Smooth muscle cell (in vitro differentiated cells): ENCODE data around the gene BBX. TPM values are rescaled to one million over a fixed set of nuclear protein-coding genes. Genes with fewer than 3 reads are reported as not detected.
"Not testable (repeated sequence)": the region's sequence is repeated elsewhere in the genome, so short reads cannot be mapped to it uniquely, and the experiment has no call there.

ENCODE experiments used
- DNase-seq: peaks from one replicate; lab custom pipeline; 2025; ENCODE audit not compliant: unreplicated experiment; lab: John Stamatoyannopoulos, UW
- H2AFZ ChIP-seq: fragments of 200-600 bp; sonication (generic); 2 replicates; pipeline ENCODE4 v1.6.0; 2016; ENCODE audit warnings: antibody characterized with exemption, low read depth, mild to moderate bottlenecking
- H3F3A ChIP-seq: fragments of 200-600 bp; sonication (generic); 2 replicates; pipeline ENCODE4 v1.6.0; 2017; ENCODE audit warnings: antibody characterized with exemption, low read depth
- H3K27ac ChIP-seq: fragments of 200-600 bp; sonication (generic); 2 replicates; pipeline ENCODE4 v1.5.1; 2016; ENCODE audit warnings: low read depth, mild to moderate bottlenecking
- H3K27me3 ChIP-seq: fragments of 200-600 bp; sonication (generic); 2 replicates; pipeline ENCODE4 v1.6.1; 2016; ENCODE audit warnings: low read depth, mild to moderate bottlenecking
- H3K36me3 ChIP-seq: fragments of 200-600 bp; sonication (generic); 2 replicates; pipeline ENCODE4 v1.5.1; 2016; ENCODE audit warnings: low read depth
- H3K4me1 ChIP-seq: fragments of 200-600 bp; sonication (generic); 2 replicates; pipeline ENCODE4 v1.5.1; 2016; ENCODE audit warnings: low read depth
- H3K4me2 ChIP-seq: fragments of 200-600 bp; sonication (generic); 2 replicates; pipeline ENCODE4 v1.6.0; 2016; ENCODE audit warnings: mild to moderate bottlenecking
- H3K4me3 ChIP-seq: fragments of 200-600 bp; sonication (generic); 2 replicates; pipeline ENCODE4 v1.5.1; 2016; ENCODE audit warnings: mild to moderate bottlenecking
- H3K79me2 ChIP-seq: fragments of 200-600 bp; sonication (generic); 2 replicates; pipeline ENCODE4 v1.6.0; 2016; ENCODE audit warnings: low read depth, mild to moderate bottlenecking
- H3K9ac ChIP-seq: fragments of 200-600 bp; sonication (generic); 2 replicates; pipeline ENCODE4 v1.6.0; 2016; ENCODE audit warnings: low read depth
- H3K9me3 ChIP-seq: fragments of 200-600 bp; sonication (generic); replicated peaks from 2 replicates; pipeline ENCODE4 v1.5.1; 2016; ENCODE audit warnings: low read depth
- H4K20me1 ChIP-seq: fragments of 200-600 bp; sonication (generic); 2 replicates; pipeline ENCODE4 v1.6.0; 2016; ENCODE audit warnings: low read depth
- WGBS: methylation state at CpG from one replicate; pipeline ENCODE4 v1.1.7; 2016; ENCODE audit warnings: low lambda C conversion rate; 5-methylcytosine and 5-hydroxymethylcytosine counted together
- polyA plus RNA-seq: library from polyadenylated mRNA; unstranded; fragments of >200 nt; fragmentation: Nextera tagmentation; extraction: Ambion mirVana; gene quantifications from 2 replicates; pipeline ENCODE4 v1.2.1, GENCODE V29; 2016
- total RNA-seq: library from RNA; depleted of rRNA; stranded (reverse); fragments of >200 nt; gene quantifications from 2 replicates; pipeline ENCODE4 v1.2.3, GENCODE V29; 2014
- TF ChIP-seq, protein P1 (sequence below): fragments of 200-600 bp; sonication (generic); IDR thresholded peaks from 2 replicates; pipeline ENCODE4 v1.5.1; 2017; ENCODE audit warnings: borderline replicate concordance, mild to moderate bottlenecking, antibody characterized with exemption; ENCODE audit not compliant: insufficient read depth, poor library complexity, severe bottlenecking

Gene BBX
- total and polyA plus RNA-seq, 2 experiments from 2014 or later: 58.9 to 66.4 TPM

GRCh38 chr3:107557743-107558142 is 35.0 kb downstream of the BBX start:
- no peak overlapping the region for H2AFZ ChIP-seq
- 98% methylated on average over 2 of the region's 2 CpGs for WGBS
- TF ChIP-seq, protein P1, sequence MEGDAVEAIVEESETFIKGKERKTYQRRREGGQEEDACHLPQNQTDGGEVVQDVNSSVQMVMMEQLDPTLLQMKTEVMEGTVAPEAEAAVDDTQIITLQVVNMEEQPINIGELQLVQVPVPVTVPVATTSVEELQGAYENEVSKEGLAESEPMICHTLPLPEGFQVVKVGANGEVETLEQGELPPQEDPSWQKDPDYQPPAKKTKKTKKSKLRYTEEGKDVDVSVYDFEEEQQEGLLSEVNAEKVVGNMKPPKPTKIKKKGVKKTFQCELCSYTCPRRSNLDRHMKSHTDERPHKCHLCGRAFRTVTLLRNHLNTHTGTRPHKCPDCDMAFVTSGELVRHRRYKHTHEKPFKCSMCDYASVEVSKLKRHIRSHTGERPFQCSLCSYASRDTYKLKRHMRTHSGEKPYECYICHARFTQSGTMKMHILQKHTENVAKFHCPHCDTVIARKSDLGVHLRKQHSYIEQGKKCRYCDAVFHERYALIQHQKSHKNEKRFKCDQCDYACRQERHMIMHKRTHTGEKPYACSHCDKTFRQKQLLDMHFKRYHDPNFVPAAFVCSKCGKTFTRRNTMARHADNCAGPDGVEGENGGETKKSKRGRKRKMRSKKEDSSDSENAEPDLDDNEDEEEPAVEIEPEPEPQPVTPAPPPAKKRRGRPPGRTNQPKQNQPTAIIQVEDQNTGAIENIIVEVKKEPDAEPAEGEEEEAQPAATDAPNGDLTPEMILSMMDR: no peak
- peaks cover 24% of the 10 kb centered on the region for H3K79me2 ChIP-seq
- no peaks in the 10 kb centered on the region for H3K36me3 ChIP-seq
- no peak overlapping the region for H3K9ac ChIP-seq
- H3K27ac ChIP-seq: no peak overlapping the region
- H3K4me1 ChIP-seq: no peaks in the 10 kb centered on the region
- DNase-seq: no peak
- H3K4me2 ChIP-seq: no peak overlapping the region
- no peaks in the 10 kb centered on the region for H3K9me3 ChIP-seq
- no peaks in the 10 kb centered on the region for H3K27me3 ChIP-seq
- no peaks in the 10 kb centered on the region for H3F3A ChIP-seq
- H3K4me3 ChIP-seq: no peak overlapping the region
- H4K20me1 ChIP-seq: peaks cover 100% of the 10 kb centered on the region

DNA sequence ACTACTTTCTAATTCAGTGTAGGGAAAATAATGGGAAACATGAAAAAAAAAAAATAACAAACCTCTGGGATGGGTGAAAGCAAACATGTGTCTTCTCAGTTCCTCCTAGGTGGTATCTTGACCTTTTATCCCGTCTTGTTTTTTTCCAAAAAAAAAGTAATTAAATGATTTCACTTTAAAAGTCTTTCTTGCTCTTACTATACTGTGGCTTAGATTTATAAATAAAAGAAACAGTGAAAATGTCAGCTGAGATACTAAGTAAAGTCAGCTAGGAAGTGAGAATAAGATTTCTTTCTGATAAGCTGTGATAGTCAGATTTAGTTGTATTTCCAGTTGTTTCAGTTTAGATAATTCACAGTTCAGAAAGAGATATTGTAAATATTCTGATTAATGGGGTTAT is 37.4 kb downstream of the BBX start:
- Histone ChIP-seq H3K4me1 (no peaks in the 10 kb centered on the region), H3K27me3 (no peaks in the 10 kb centered on the region), H3K4me3 (no peak overlapping the region), H3K9me3 (no peaks in the 10 kb centered on the region), H4K20me1 (peaks cover 97% of the 10 kb centered on the region), H3K9ac (no peak overlapping the region), H3K79me2 (peaks cover 29% of the 10 kb centered on the region), H3K36me3 (no peaks in the 10 kb centered on the region), H3K4me2 (no peak overlapping the region), H3K27ac (no peak overlapping the region), H3F3A (no peaks in the 10 kb centered on the region), H2AFZ (no peak overlapping the region)
- TF ChIP-seq, protein P1: no peak
- DNase-seq: no peak
- WGBS: 91% methylated on average over 1 of the region's 1 CpG

GRCh38 chr3:107561980-107562379 is 39.2 kb downstream of the BBX start:
- Histone ChIP-seq H3K4me1 (no peaks in the 10 kb centered on the region), H3K4me3 (no peak overlapping the region), H3K9ac (no peak overlapping the region), H3K36me3 (no peaks in the 10 kb centered on the region), H3K27ac (no peak overlapping the region), H4K20me1 (peaks cover 93% of the 10 kb centered on the region), H2AFZ (no peak overlapping the region), H3K27me3 (no peaks in the 10 kb centered on the region), H3F3A (no peaks in the 10 kb centered on the region), H3K4me2 (no peak overlapping the region), H3K79me2 (peaks cover 30% of the 10 kb centered on the region), H3K9me3 (no peaks in the 10 kb centered on the region)
- no peak for DNase-seq
- TF ChIP-seq, protein P1: no peak
- 79% methylated on average over 6 of the region's 6 CpGs for WGBS

DNA sequence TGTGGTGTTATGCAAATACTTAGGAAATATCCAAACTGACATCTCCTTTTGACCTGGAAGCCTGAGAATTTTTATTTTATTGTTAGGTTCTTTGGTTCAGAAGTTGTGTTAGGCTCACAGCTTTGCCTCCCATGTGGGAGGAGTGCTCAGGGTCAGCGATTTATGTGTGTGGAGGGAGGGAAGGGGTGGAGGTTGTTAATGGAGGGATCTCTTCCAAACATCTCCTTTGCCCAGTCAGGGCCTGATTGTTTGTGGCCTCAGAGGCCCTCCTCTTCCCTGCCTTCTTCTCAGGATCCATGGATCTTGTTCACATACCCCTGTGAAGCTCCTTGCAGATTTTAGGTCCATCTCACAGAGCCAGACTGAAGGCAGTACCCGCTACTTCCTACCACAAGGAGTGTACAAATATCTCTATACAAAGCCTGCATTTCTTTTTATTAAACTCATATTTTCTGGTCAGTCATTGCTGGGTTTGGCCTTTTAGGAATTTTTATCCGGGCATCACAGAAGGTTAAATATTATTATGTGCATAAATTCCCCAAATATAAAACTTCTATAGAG is 40.3 kb downstream of the BBX start:
- no peak for DNase-seq
- Histone ChIP-seq H3K4me1 (no peaks in the 10 kb centered on the region), H3F3A (no peaks in the 10 kb centered on the region), H3K36me3 (no peaks in the 10 kb centered on the region), H3K9me3 (no peaks in the 10 kb centered on the region), H3K4me3 (no peak overlapping the region), H3K4me2 (no peak overlapping the region), H3K27ac (no peak overlapping the region), H3K9ac (no peak overlapping the region), H3K27me3 (no peaks in the 10 kb centered on the region), H3K79me2 (peaks cover 35% of the 10 kb centered on the region), H4K20me1 (peaks cover 93% of the 10 kb centered on the region), H2AFZ (no peak overlapping the region)
- 83% methylated on average over 3 of the region's 3 CpGs for WGBS
- TF ChIP-seq, protein P1: no peak

DNA sequence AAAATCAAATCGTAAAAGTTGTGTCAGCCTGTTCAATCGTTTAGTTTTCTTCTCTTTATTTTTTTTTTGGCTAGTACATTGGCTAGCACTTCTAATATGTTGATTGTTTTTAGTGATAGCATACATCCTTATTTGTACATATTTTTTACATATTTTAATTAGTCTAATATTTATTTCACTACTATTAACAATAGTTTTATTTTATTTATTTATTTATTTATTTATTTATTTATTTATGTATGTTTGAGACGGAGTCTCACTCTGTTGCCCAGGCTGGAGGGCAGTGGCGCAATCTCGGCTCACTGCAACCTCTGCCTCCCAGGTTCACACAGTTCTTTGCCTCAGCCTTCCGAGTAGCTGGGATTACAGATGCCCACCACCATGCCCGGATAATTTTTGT is 42.5 kb downstream of the BBX start:
- H4K20me1 ChIP-seq: peaks cover 93% of the 10 kb centered on the region
- H3K4me1 ChIP-seq, H3K27me3 ChIP-seq, H3K27ac ChIP-seq, H3F3A ChIP-seq, H3K4me2 ChIP-seq, H2AFZ ChIP-seq, H3K9me3 ChIP-seq, H3K4me3 ChIP-seq, H3K36me3 ChIP-seq, DNase-seq, H3K9ac ChIP-seq: not testable (repeated sequence)
- H3K79me2 ChIP-seq: peaks cover 50% of the 10 kb centered on the region
- 96% methylated on average over 7 of the region's 7 CpGs for WGBS

DNA sequence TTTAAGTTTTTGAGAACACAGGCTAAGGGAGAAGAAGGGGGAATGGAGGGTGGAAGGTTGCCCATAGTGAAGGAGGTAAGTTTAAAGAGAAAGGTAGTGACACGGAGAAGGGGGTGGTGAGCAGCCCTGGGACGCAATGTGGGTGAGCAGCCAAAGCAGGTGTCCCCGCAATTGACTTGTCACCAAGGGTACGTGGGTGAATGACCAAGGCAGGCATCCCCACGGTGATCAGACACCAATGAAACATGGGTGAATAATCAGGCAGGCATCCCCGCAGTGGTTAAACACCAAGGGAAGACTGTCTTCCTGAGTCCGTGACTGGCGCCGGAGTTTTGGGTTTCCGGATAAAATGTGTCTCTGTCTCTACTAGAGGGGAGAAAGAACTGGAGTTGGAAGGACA is 48.3 kb downstream of the BBX start:
- not testable (repeated sequence) for H3F3A ChIP-seq, H2AFZ ChIP-seq, H3K4me1 ChIP-seq, H3K36me3 ChIP-seq, H3K27ac ChIP-seq, H3K4me3 ChIP-seq, H3K4me2 ChIP-seq, H3K9me3 ChIP-seq, H3K9ac ChIP-seq, H3K27me3 ChIP-seq, DNase-seq
- H4K20me1 ChIP-seq: peaks cover 92% of the 10 kb centered on the region
- peaks cover 36% of the 10 kb centered on the region for H3K79me2 ChIP-seq
- 91% methylated on average over 10 of the region's 10 CpGs for WGBS
